OCI-LY7 (cell line): Measurements from ENCODE around the gene ZNF831. TPM values are rescaled to one million over a fixed set of nuclear protein-coding genes. Genes with fewer than 3 reads are reported as not detected.

Experiments used
- BruUV-seq: library from RNA; stranded (reverse); fragments of 400-500 nt; replicated peaks from 2 replicates; lab custom pipeline; 2021; lab: Mats Ljungman, UMichigan
- CTCF ChIA-PET: fragments of 300-600 bp; sonication (Branson Sonifier 250); formaldehyde crosslinking; loops from one replicate; lab custom pipeline; 2022; ENCODE audit warnings: antibody characterized with exemption; ENCODE audit not compliant: unreplicated experiment; lab: Charles Lee
- POLR2A ChIA-PET: fragments of 300-600 bp; sonication (Branson Sonifier 250); formaldehyde crosslinking; loops from one replicate; lab custom pipeline; 2022; ENCODE audit warnings: antibody characterized with exemption; lab: Charles Lee
- DNase-seq: peaks from one replicate; pipeline ENCODE4 v3.0.0-alpha.2; 2015; ENCODE audit warnings: low spot score
- H2AFZ ChIP-seq: fragments of 200-600 bp; sonication (generic), shearing (Covaris generic); 2 replicates; pipeline ENCODE4 v1.6.1; 2014; ENCODE audit warnings: mild to moderate bottlenecking, antibody characterized with exemption, low read length, moderate library complexity
- H3K27ac ChIP-seq: fragments of 200-600 bp; sonication (generic); 2 replicates; pipeline ENCODE4 v1.5.1; 2014; ENCODE audit warnings: mixed run types, low read depth, mild to moderate bottlenecking, moderate library complexity, low read length, inconsistent platforms; ENCODE audit not compliant: poor library complexity, severe bottlenecking
- H3K36me3 ChIP-seq: fragments of 200-600 bp; sonication (generic); 2 replicates; pipeline ENCODE4 v1.6.1; 2014; ENCODE audit warnings: mild to moderate bottlenecking, antibody characterized with exemption, low read length, moderate library complexity, mixed read lengths; ENCODE audit not compliant: insufficient read depth
- H3K4me1 ChIP-seq: fragments of 200-600 bp; sonication (generic); 2 replicates; pipeline ENCODE4 v1.5.1; 2014; ENCODE audit warnings: mild to moderate bottlenecking, low read length; ENCODE audit not compliant: insufficient read depth, poor library complexity, severe bottlenecking
- H3K4me2 ChIP-seq: fragments of 200-600 bp; sonication (generic); 2 replicates; pipeline ENCODE4 v1.6.1; 2014; ENCODE audit warnings: mild to moderate bottlenecking, low read length
- H3K4me3 ChIP-seq: fragments of 200-600 bp; sonication (generic); 2 replicates; pipeline ENCODE4 v1.5.1; 2014; ENCODE audit warnings: mild to moderate bottlenecking, low read depth, low read length; ENCODE audit not compliant: poor library complexity, severe bottlenecking
- H3K79me2 ChIP-seq: fragments of 200-600 bp; sonication (generic); 2 replicates; pipeline ENCODE4 v1.6.1; 2016; ENCODE audit warnings: low read depth, mild to moderate bottlenecking, low read length, moderate library complexity, mixed read lengths; ENCODE audit not compliant: insufficient read depth
- H3K9me2 ChIP-seq: fragments of 200-600 bp; sonication (generic); 2 replicates; pipeline ENCODE4 v1.6.1; 2016; ENCODE audit warnings: mild to moderate bottlenecking, low read length, mixed read lengths; ENCODE audit not compliant: insufficient read depth
- H3K9me3 ChIP-seq: fragments of 200-600 bp; sonication (generic); 2 replicates; pipeline ENCODE4 v1.6.1; 2014; ENCODE audit warnings: mild to moderate bottlenecking, mixed run types, low read length, mixed read lengths
- H4K20me1 ChIP-seq: fragments of 200-600 bp; sonication (generic); 2 replicates; pipeline ENCODE4 v1.6.1; 2014; ENCODE audit warnings: mild to moderate bottlenecking, antibody characterized with exemption, low read length, moderate library complexity, mixed read lengths; ENCODE audit not compliant: insufficient read depth
- CTCF ChIP-seq: fragments of 200-600 bp; sonication (generic); conservative IDR thresholded peaks from 2 replicates; pipeline ENCODE4 v1.5.1; 2014; ENCODE audit warnings: mild to moderate bottlenecking, antibody characterized with exemption, low read length, moderate library complexity, mixed read lengths
- EZH2phosphoT487 ChIP-seq: fragments of 200-600 bp; sonication (generic); IDR thresholded peaks from 2 replicates; pipeline ENCODE4 v1.6.1; 2018; ENCODE audit warnings: low read depth, borderline replicate concordance, mild to moderate bottlenecking, mixed run types, antibody characterized with exemption, low read length, moderate library complexity, mixed read lengths
- intact Hi-C: fragments of 100-400 bp; cut with micrococcal nuclease; formaldehyde crosslinking; loops from one replicate; pipeline ENCODE4 v1.10.0; 2022; ENCODE audit not compliant: unreplicated experiment
- total RNA-seq, 2 experiments: library from RNA; depleted of rRNA in 1 of 2; stranded (reverse); fragments of >200 nt in 1 of 2; shearing (Covaris generic) in 1 of 2; gene quantifications; 2 replicates each; pipeline ENCODE4 v1.2.3, GENCODE V29; 2014 to 2022

The ZNF831 gene
- total RNA-seq, 2 experiments from 2014 or later, result 5.9 to 6.3 TPM

DNA sequence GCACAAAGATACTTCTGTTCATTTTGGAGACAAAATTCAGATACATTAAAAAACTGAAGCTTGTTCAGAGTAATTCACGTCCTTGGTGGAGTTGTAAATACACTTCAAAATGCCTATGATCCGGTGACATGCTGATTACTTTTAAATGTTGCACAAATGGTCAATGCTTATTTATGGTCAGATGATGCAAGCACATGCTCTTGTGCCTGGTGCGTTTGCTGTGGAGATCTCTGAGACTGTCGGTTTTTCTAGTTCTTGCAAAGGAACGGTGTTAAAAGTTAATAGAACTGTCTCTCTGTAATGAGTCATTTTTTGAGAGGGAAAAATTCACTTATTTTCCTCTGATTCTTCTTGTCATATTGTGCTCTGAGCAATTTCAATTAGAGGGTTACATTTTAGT is 91.6 kb downstream of the ZNF831 start:
- ChIA-PET POLR2A (no interaction called here), CTCF (no interaction called here)
- TF ChIP-seq CTCF, result no peak
- TF ChIP-seq EZH2phosphoT487, result no peak
- no peak for DNase-seq
- H3K36me3 ChIP-seq, result peaks cover 9% of the 10 kb centered on the region
- no peak overlapping the region for H3K4me2 ChIP-seq
- H4K20me1 ChIP-seq, result no peaks in the 10 kb centered on the region
- H3K4me3 ChIP-seq, result no peak overlapping the region
- intact Hi-C loops, result no loop called here
- H2AFZ ChIP-seq, result no peak overlapping the region
- BruUV-seq, result no TSS peak
- no peaks in the 10 kb centered on the region for H3K79me2 ChIP-seq
- no peaks in the 10 kb centered on the region for H3K4me1 ChIP-seq
- H3K9me3 ChIP-seq, result no peaks in the 10 kb centered on the region
- H3K9me2 ChIP-seq, result no peaks in the 10 kb centered on the region
- no peak overlapping the region for H3K27ac ChIP-seq

- intact Hi-C loops, result no loop called here
- H3K27ac ChIP-seq, result no peak overlapping the region
Measured at GRCh38 chr20:59258221-59258621, 94.6 kb downstream of the ZNF831 start.

GRCh38 chr20:59259946-59260345 is 96.3 kb downstream of the ZNF831 start:
- TF ChIP-seq CTCF, result no peak
- no peak for TF ChIP-seq EZH2phosphoT487
- Histone ChIP-seq H3K9me3 (no peaks in the 10 kb centered on the region), H3K36me3 (no peaks in the 10 kb centered on the region), H3K4me1 (no peaks in the 10 kb centered on the region), H3K27ac (no peak overlapping the region), H3K4me3 (no peak overlapping the region), H2AFZ (no peak overlapping the region), H3K79me2 (no peaks in the 10 kb centered on the region), H4K20me1 (no peaks in the 10 kb centered on the region), H3K4me2 (no peak overlapping the region), H3K9me2 (no peaks in the 10 kb centered on the region)
- intact Hi-C loops, result no loop called here
- CTCF ChIA-PET, result no interaction called here
- BruUV-seq, result no TSS peak
- DNase-seq, result no peak
- POLR2A ChIA-PET, result no interaction called here

More at GRCh38 chr20:59258221-59258621, 94.6 kb downstream of the ZNF831 start:
- Histone ChIP-seq H3K4me1 (no peaks in the 10 kb centered on the region), H3K9me3 (no peaks in the 10 kb centered on the region), H2AFZ (no peak overlapping the region), H4K20me1 (no peaks in the 10 kb centered on the region), H3K79me2 (no peaks in the 10 kb centered on the region), H3K4me2 (no peak overlapping the region), H3K4me3 (no peak overlapping the region), H3K9me2 (no peaks in the 10 kb centered on the region), H3K36me3 (peaks cover 9% of the 10 kb centered on the region; the same call in 1 of the 2 replicates)
- ChIA-PET CTCF (no interaction called here), POLR2A (no interaction called here)
- no peak for TF ChIP-seq CTCF
- no peak for TF ChIP-seq EZH2phosphoT487
- no peak for DNase-seq
- no TSS peak for BruUV-seq
